IPS DF 6.9 (cell line): ENCODE results near the gene OR2AK2.

ENCODE experiments used
- DNase-seq: peaks from one replicate; pipeline ENCODE4 v3.0.0-alpha.2; 2013; ENCODE audit warnings: low read depth, low spot score
- H3K27ac ChIP-seq: one replicate; pipeline ENCODE4 v1.5.1; 2013; ENCODE audit warnings: low read length, control low read depth
- H3K27me3 ChIP-seq: 2 replicates; pipeline ENCODE4 v1.6.1; 2013; ENCODE audit warnings: mild to moderate bottlenecking, low read length; ENCODE audit not compliant: control insufficient read depth, insufficient read depth
- H3K36me3 ChIP-seq: 2 replicates; pipeline ENCODE4 v1.6.1; 2013; ENCODE audit warnings: low read length; ENCODE audit not compliant: control insufficient read depth, insufficient read depth
- H3K4me1 ChIP-seq: 2 replicates; pipeline ENCODE4 v1.6.1; 2013; ENCODE audit warnings: low read length; ENCODE audit not compliant: control insufficient read depth, insufficient read depth
- H3K4me3 ChIP-seq: 2 replicates; pipeline ENCODE4 v1.5.1; 2013; ENCODE audit warnings: mild to moderate bottlenecking, low read length
- H3K9me3 ChIP-seq: 2 replicates; pipeline ENCODE4 v1.6.1; 2013; ENCODE audit warnings: low read length, inconsistent platforms; ENCODE audit not compliant: control insufficient read depth, insufficient read depth
- WGBS: extraction: QIAGEN DNeasy Blood & Tissue Kit; methylation state at CpG from one replicate; pipeline ENCODE4 v1.1.7; 2013; ENCODE audit warnings: mixed read lengths, missing lambda C conversion rate; ENCODE audit not compliant: insufficient read length, insufficient coverage; 5-methylcytosine and 5-hydroxymethylcytosine counted together

The OR2AK2 gene

GRCh38 chr1:248015803-248016202 lies 50.8 kb downstream of the OR2AK2 start:
- no peaks in the 10 kb centered on the region for H3K36me3 ChIP-seq
- peaks cover 5% of the 10 kb centered on the region for H3K9me3 ChIP-seq
- DNase-seq, result no peak
- H3K4me1 ChIP-seq, result no peaks in the 10 kb centered on the region
- H3K4me3 ChIP-seq, result no peak overlapping the region
- H3K27me3 ChIP-seq, result no peaks in the 10 kb centered on the region
- WGBS, result no CpG with 5 or more reads among the region's 1 CpG
- no peak overlapping the region for H3K27ac ChIP-seq
